Measurements from ENCODE around the gene STIM2. TPM values are rescaled to one million over a fixed set of nuclear protein-coding genes. Genes with fewer than 3 reads are reported as not detected.

The STIM2 gene
- polyA plus RNA-seq, 3 donors: 8.6 to 16.5 (median 8.8) TPM

DNA sequence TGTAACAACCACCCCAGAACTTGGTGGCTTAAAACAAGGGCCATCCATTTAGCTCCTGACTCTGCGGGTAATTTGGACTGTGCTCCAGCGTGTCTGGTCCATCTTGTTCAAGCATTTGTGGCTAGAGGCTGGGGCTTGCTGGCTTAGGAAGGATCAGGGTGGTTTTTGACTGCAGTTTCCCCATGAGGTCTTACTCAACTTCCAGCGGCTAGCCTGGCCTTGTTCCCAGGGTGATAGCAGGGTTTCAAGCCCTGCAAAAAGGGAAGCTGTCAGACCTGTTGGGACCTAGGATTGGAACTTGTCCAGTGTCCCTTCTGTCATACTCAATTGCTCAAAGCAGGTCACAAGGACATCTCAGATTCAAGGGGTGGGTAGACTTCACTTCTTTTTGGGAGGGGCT is 205.9 kb downstream of the STIM2 start:
- intact Hi-C loops (cut with micrococcal nuclease): no loop called here
- Histone ChIP-seq H3K4me3 (replicated peaks in 1 of 3; ENCODE audit: low read depth in 2 of 3, low read length in 3 of 3) (peak overlapping the region in 1 of 3 experiments; percentile 34), H3K9me3 (replicated peaks in 1 of 2; ENCODE audit: control insufficient read depth in 1 of 2, insufficient read depth in 1 of 2, low read length in 2 of 2) (no peaks in the 10 kb centered on the region), H2AFZ (ENCODE audit: insufficient read depth, low read depth, low read length, poor library complexity, severe bottlenecking) (no peak overlapping the region), H3K79me2 (ENCODE audit: insufficient read depth, low read length) (no peaks in the 10 kb centered on the region), H4K20me1 (ENCODE audit: insufficient read depth, low read length) (no peaks in the 10 kb centered on the region), H3K27me3 (ENCODE audit: control insufficient read depth in 2 of 2, insufficient read depth in 2 of 2, low read length in 2 of 2) (no peaks in the 10 kb centered on the region), H3K9ac (ENCODE audit: insufficient read depth, low read length, poor library complexity, severe bottlenecking) (no peak overlapping the region), H3K4me1 (ENCODE audit: control insufficient read depth in 1 of 2, insufficient read depth in 2 of 2, low read length in 2 of 2) (peaks cover 41 to 42% of the 10 kb centered on the region in 2 donors), H3K4me2 (replicated peaks; ENCODE audit: extremely low read depth, low read length, poor library complexity, severe bottlenecking) (peak overlapping the region; percentile 47), H3K36me3 (replicated peaks in 1 of 2; ENCODE audit: control insufficient read depth in 1 of 2, insufficient read depth in 2 of 2, low read length in 2 of 2) (no peaks in the 10 kb centered on the region), H3K27ac (ENCODE audit: low read depth in 1 of 2, low read length in 2 of 2) (peak overlapping the region in 1 of 2 donors; percentile 6)
- WGBS (ENCODE audit: insufficient coverage): 0% methylated on average over 3 of the region's 3 CpGs
- peak; percentile 81 to 90 (median 84) for DNase-seq
- Mint-ChIP-seq H3K27me3 (ENCODE audit: low read depth in 3 of 3) (peaks cover 4 to 9% (median 6%) of the 10 kb centered on the region in 3 donors), H3K4me1 (peaks cover 47% of the 10 kb centered on the region), H3K27ac (peak overlapping the region; percentile 71 to 90 (median 84)), H3K9me3 (peaks cover 0 to 3% (median 0%) of the 10 kb centered on the region in 7 donors), H3K36me3 (no peaks in the 10 kb centered on the region), H3K4me3 (peak overlapping the region; percentile 17 to 76)
- TF ChIP-seq CTCF (IDR thresholded peaks at IDR 0.05): no peak

GRCh38 chr4:27068151-27068867 is 207.7 kb downstream of the STIM2 start:
- H3K4me1 ChIP-seq (ENCODE audit: control insufficient read depth in 1 of 2, insufficient read depth in 2 of 2, low read length in 2 of 2): peaks cover 41 to 42% of the 10 kb centered on the region in 2 donors
- H3K36me3 Mint-ChIP-seq: no peaks in the 10 kb centered on the region
- intact Hi-C loops (cut with micrococcal nuclease): no loop called here
- TF ChIP-seq CTCF (IDR thresholded peaks at IDR 0.05): no peak
- peak overlapping the region; percentile 41 for H3K4me2 ChIP-seq (replicated peaks; ENCODE audit: extremely low read depth, low read length, poor library complexity, severe bottlenecking)
- H3K36me3 ChIP-seq (replicated peaks in 1 of 2; ENCODE audit: control insufficient read depth in 1 of 2, insufficient read depth in 2 of 2, low read length in 2 of 2): no peaks in the 10 kb centered on the region
- H3K4me1 Mint-ChIP-seq: peaks cover 45% of the 10 kb centered on the region
- no peak overlapping the region for H3K9ac ChIP-seq (ENCODE audit: insufficient read depth, low read length, poor library complexity, severe bottlenecking)
- H3K79me2 ChIP-seq (ENCODE audit: insufficient read depth, low read length): no peaks in the 10 kb centered on the region
- 62% methylated on average over 7 of the region's 14 CpGs for WGBS (ENCODE audit: insufficient coverage)
- H3K9me3 Mint-ChIP-seq: peaks cover 0 to 3% (median 0%) of the 10 kb centered on the region in 7 donors
- H3K27ac ChIP-seq (ENCODE audit: low read depth in 1 of 2, low read length in 2 of 2): no peak overlapping the region
- DNase-seq: peak; percentile 37 to 68 (median 47)
- H2AFZ ChIP-seq (ENCODE audit: insufficient read depth, low read depth, low read length, poor library complexity, severe bottlenecking): no peak overlapping the region
- no peaks in the 10 kb centered on the region for H3K9me3 ChIP-seq (replicated peaks in 1 of 2; ENCODE audit: control insufficient read depth in 1 of 2, insufficient read depth in 1 of 2, low read length in 2 of 2)
- H3K4me3 ChIP-seq (replicated peaks in 1 of 3; ENCODE audit: low read depth in 2 of 3, low read length in 3 of 3): peak overlapping the region in 1 of 3 experiments; percentile 8
- H3K27me3 Mint-ChIP-seq (ENCODE audit: low read depth in 3 of 3): peaks cover 4% of the 10 kb centered on the region in 3 donors
- peak overlapping the region in 4 of 7 donors; percentile 34 to 71 (median 47) for H3K27ac Mint-ChIP-seq
- no peaks in the 10 kb centered on the region for H3K27me3 ChIP-seq (ENCODE audit: control insufficient read depth in 2 of 2, insufficient read depth in 2 of 2, low read length in 2 of 2)
- no peaks in the 10 kb centered on the region for H4K20me1 ChIP-seq (ENCODE audit: insufficient read depth, low read length)
- H3K4me3 Mint-ChIP-seq: peak overlapping the region in 1 of 2 donors; percentile 75
